ENCODE measurements around the gene FAM216B.
A peak's percentile ranks its signal among the peaks of the same experiment; 100 is the strongest.

Gene FAM216B

GRCh38 chr13:42780044-42780443 is 1.3 kb upstream of the FAM216B start:
- DNase-seq (ENCODE audit: extremely low spot score), result no peak
- POLR2A ChIA-PET, result no interaction called here
- no peak for TF ChIP-seq FOXA1 (IDR thresholded peaks at IDR 0.05)
- TF ChIP-seq TARDBP (IDR thresholded peaks at IDR 0.05), result no peak
- no peak for TF ChIP-seq SUZ12 (IDR thresholded peaks at IDR 0.05)
- TF ChIP-seq ZNF384 (IDR thresholded peaks at IDR 0.05), result no peak
- no peak for TF ChIP-seq FOXK2 (IDR thresholded peaks at IDR 0.05)
- TF ChIP-seq SP1 (IDR thresholded peaks at IDR 0.05), result no peak
- no peak for TF ChIP-seq CTBP1 (IDR thresholded peaks at IDR 0.05; ENCODE audit: borderline replicate concordance)
- no peak for TF ChIP-seq NFRKB (IDR thresholded peaks at IDR 0.05)
- TF ChIP-seq L3MBTL2 (conservative IDR thresholded peaks at IDR 0.05), result no peak
- TF ChIP-seq HDGF (IDR thresholded peaks at IDR 0.05; ENCODE audit: borderline replicate concordance), result no peak
- TF ChIP-seq FOXM1 (IDR thresholded peaks at IDR 0.05; ENCODE audit: borderline replicate concordance), result no peak
- TF ChIP-seq LEF1 (IDR thresholded peaks at IDR 0.05; ENCODE audit: borderline replicate concordance), result no peak
- TF ChIP-seq ARNT (IDR thresholded peaks at IDR 0.05), result no peak
- TF ChIP-seq ELF4 (IDR thresholded peaks at IDR 0.05), result no peak
- no peak for TF ChIP-seq BHLHE40 (IDR thresholded peaks at IDR 0.05; ENCODE audit: borderline replicate concordance)
- CTCF ChIA-PET, result no interaction called here

- CTCF ChIA-PET, result no interaction called here
- peak; percentile 30 for DNase-seq (ENCODE audit: extremely low spot score)
- POLR2A ChIA-PET, result interaction anchor here (0.8 kb wide), 1 partner anchor 11 kb away, joined by 3 read pairs; no protein-coding TSS in a partner anchor
Measured at GRCh38 chr13:42786715-42787114, 5.3 kb downstream of the FAM216B start.

GRCh38 chr13:42788601-42789000 is 7.2 kb downstream of the FAM216B start:
- CTCF ChIA-PET, result no interaction called here
- POLR2A ChIA-PET, result no interaction called here
- DNase-seq (ENCODE audit: extremely low spot score), result no peak

More at GRCh38 chr13:42786715-42787114, 5.3 kb downstream of the FAM216B start:
- no peak for TF ChIP-seq CTBP1 (IDR thresholded peaks at IDR 0.05; ENCODE audit: borderline replicate concordance)
- no peak for TF ChIP-seq L3MBTL2 (conservative IDR thresholded peaks at IDR 0.05)
- TF ChIP-seq FOXA1 (IDR thresholded peaks at IDR 0.05), result no peak
- no peak for TF ChIP-seq BHLHE40 (IDR thresholded peaks at IDR 0.05; ENCODE audit: borderline replicate concordance)
- TF ChIP-seq NFRKB (IDR thresholded peaks at IDR 0.05), result no peak
- TF ChIP-seq PKNOX1 (IDR thresholded peaks at IDR 0.05), result no peak; the same call in 1 of the 2 replicates
- TF ChIP-seq SP1 (IDR thresholded peaks at IDR 0.05), result no peak
- TF ChIP-seq HDGF (IDR thresholded peaks at IDR 0.05; ENCODE audit: borderline replicate concordance), result no peak
- TF ChIP-seq ELF4 (IDR thresholded peaks at IDR 0.05), result no peak
- no peak for TF ChIP-seq TARDBP (IDR thresholded peaks at IDR 0.05)
- no peak for TF ChIP-seq FOXK2 (IDR thresholded peaks at IDR 0.05)
- no peak for TF ChIP-seq ARNT (IDR thresholded peaks at IDR 0.05)
- TF ChIP-seq SUZ12 (IDR thresholded peaks at IDR 0.05), result no peak
- TF ChIP-seq FOXM1 (IDR thresholded peaks at IDR 0.05; ENCODE audit: borderline replicate concordance), result no peak
- no peak for TF ChIP-seq ZNF384 (IDR thresholded peaks at IDR 0.05)
- no peak for TF ChIP-seq LEF1 (IDR thresholded peaks at IDR 0.05; ENCODE audit: borderline replicate concordance)

GRCh38 chr13:42792154-42792553 is 10.8 kb downstream of the FAM216B start:
- ChIA-PET CTCF (no interaction called here), POLR2A (no interaction called here)
- TF ChIP-seq SUZ12 (IDR thresholded peaks at IDR 0.05) (no peak), PKNOX1 (IDR thresholded peaks at IDR 0.05) (no peak), BHLHE40 (IDR thresholded peaks at IDR 0.05; ENCODE audit: borderline replicate concordance) (no peak), FOXM1 (IDR thresholded peaks at IDR 0.05; ENCODE audit: borderline replicate concordance) (no peak), FOXK2 (IDR thresholded peaks at IDR 0.05) (no peak), ELF4 (IDR thresholded peaks at IDR 0.05) (no peak), LEF1 (IDR thresholded peaks at IDR 0.05; ENCODE audit: borderline replicate concordance) (no peak), FOXA1 (IDR thresholded peaks at IDR 0.05) (no peak)
- no peak for DNase-seq (ENCODE audit: extremely low spot score)

More at GRCh38 chr13:42788601-42789000, 7.2 kb downstream of the FAM216B start:
- TF ChIP-seq FOXM1 (IDR thresholded peaks at IDR 0.05; ENCODE audit: borderline replicate concordance) (no peak), CTBP1 (IDR thresholded peaks at IDR 0.05; ENCODE audit: borderline replicate concordance) (no peak), ELF4 (IDR thresholded peaks at IDR 0.05) (no peak), NFRKB (IDR thresholded peaks at IDR 0.05) (no peak), BHLHE40 (IDR thresholded peaks at IDR 0.05; ENCODE audit: borderline replicate concordance) (no peak), ARNT (IDR thresholded peaks at IDR 0.05) (no peak), LEF1 (IDR thresholded peaks at IDR 0.05; ENCODE audit: borderline replicate concordance) (no peak), PKNOX1 (IDR thresholded peaks at IDR 0.05) (no peak)

GRCh38 chr13:42794577-42795275 is 13.3 kb downstream of the FAM216B start:
- CTCF ChIA-PET, result no interaction called here
- POLR2A ChIA-PET, result no interaction called here

More at GRCh38 chr13:42794577-42795275, 13.3 kb downstream of the FAM216B start:
- no peak for DNase-seq (ENCODE audit: extremely low spot score)
- TF ChIP-seq ZNF384 (IDR thresholded peaks at IDR 0.05) (no peak), FOXM1 (IDR thresholded peaks at IDR 0.05; ENCODE audit: borderline replicate concordance) (no peak), NFRKB (IDR thresholded peaks at IDR 0.05) (no peak), BHLHE40 (IDR thresholded peaks at IDR 0.05; ENCODE audit: borderline replicate concordance) (no peak), SP1 (IDR thresholded peaks at IDR 0.05) (no peak), FOXA1 (IDR thresholded peaks at IDR 0.05) (no peak), SUZ12 (IDR thresholded peaks at IDR 0.05) (no peak), L3MBTL2 (conservative IDR thresholded peaks at IDR 0.05) (no peak), CTBP1 (IDR thresholded peaks at IDR 0.05; ENCODE audit: borderline replicate concordance) (no peak), LEF1 (IDR thresholded peaks at IDR 0.05; ENCODE audit: borderline replicate concordance) (no peak), FOXK2 (IDR thresholded peaks at IDR 0.05) (no peak), HDGF (IDR thresholded peaks at IDR 0.05; ENCODE audit: borderline replicate concordance) (no peak), TARDBP (IDR thresholded peaks at IDR 0.05) (no peak)

All from HEK293T (cell line).